A673 (cell line): ENCODE measurements around the gene GATAD2B. TPM values are rescaled to one million over a fixed set of nuclear protein-coding genes. Genes with fewer than 3 reads are reported as not detected.

ENCODE experiments used
- BruUV-seq: library from RNA; stranded (reverse); fragments of 400-500 nt; replicated peaks from 2 replicates; lab custom pipeline; 2021; lab: Mats Ljungman, UMichigan
- CTCF ChIA-PET: fragments of 300-600 bp; sonication (Branson Sonifier 250); formaldehyde crosslinking; loops from one replicate; lab custom pipeline; 2022; ENCODE audit warnings: antibody characterized with exemption; lab: Charles Lee
- POLR2A ChIA-PET: fragments of 300-600 bp; sonication (Branson Sonifier 250); formaldehyde crosslinking; loops from one replicate; lab custom pipeline; 2022; ENCODE audit warnings: antibody characterized with exemption; ENCODE audit not compliant: low non-redundant PET; lab: Charles Lee
- DNase-seq: peaks from one replicate; pipeline ENCODE4 v3.0.0-alpha.2; 2015; ENCODE audit warnings: low spot score
- H3K27ac ChIP-seq: fragments of 200-600 bp; sonication (generic); 2 replicates; pipeline ENCODE4 v1.5.1; 2016; ENCODE audit warnings: mixed run types, low read depth, mild to moderate bottlenecking, mixed read lengths, antibody characterized with exemption, low read length; ENCODE audit not compliant: poor library complexity, severe bottlenecking
- H3K27me3 ChIP-seq: fragments of 200-600 bp; sonication (generic); replicated peaks from 2 replicates; pipeline ENCODE4 v1.6.1; 2017; ENCODE audit warnings: mixed run types, low read depth, mild to moderate bottlenecking, mixed read lengths, antibody characterized with exemption, low read length; ENCODE audit not compliant: insufficient read depth, poor library complexity
- H3K36me3 ChIP-seq: fragments of 200-600 bp; sonication (generic); 2 replicates; pipeline ENCODE4 v1.6.1; 2016; ENCODE audit warnings: mixed run types, mild to moderate bottlenecking, mixed read lengths, antibody characterized with exemption, low read length; ENCODE audit not compliant: insufficient read depth, poor library complexity, severe bottlenecking
- H3K4me1 ChIP-seq: fragments of 200-600 bp; sonication (generic); 2 replicates; pipeline ENCODE4 v1.6.1; 2017; ENCODE audit warnings: mixed run types, mild to moderate bottlenecking, mixed read lengths, antibody characterized with exemption, low read length; ENCODE audit not compliant: insufficient read depth, poor library complexity, severe bottlenecking
- H3K4me3 ChIP-seq: fragments of 200-600 bp; sonication (generic); 2 replicates; pipeline ENCODE4 v1.5.1; 2016; ENCODE audit warnings: low read depth, mixed run types, mild to moderate bottlenecking, mixed read lengths, low read length; ENCODE audit not compliant: poor library complexity, severe bottlenecking
- H3K9me3 ChIP-seq: fragments of 200-600 bp; sonication (generic); 2 replicates; pipeline ENCODE4 v1.6.1; 2016; ENCODE audit warnings: mixed run types, low read depth, mild to moderate bottlenecking, mixed read lengths, antibody characterized with exemption, low read length; ENCODE audit not compliant: poor library complexity, severe bottlenecking
- EZH2 ChIP-seq: fragments of 200-600 bp; sonication (generic); IDR thresholded peaks from 2 replicates; pipeline ENCODE4 v1.6.1; 2017; ENCODE audit warnings: borderline replicate concordance, low read depth, mild to moderate bottlenecking, mixed read lengths, antibody characterized with exemption, low read length; ENCODE audit not compliant: poor library complexity, severe bottlenecking
- intact Hi-C: fragments of 100-400 bp; cut with micrococcal nuclease; formaldehyde crosslinking; loops from one replicate; pipeline ENCODE4 v1.10.0; 2022; ENCODE audit not compliant: unreplicated experiment
- total RNA-seq: library from RNA; stranded (reverse); gene quantifications from 2 replicates; pipeline ENCODE4 v1.2.3, GENCODE V29; 2021
- TF ChIP-seq, protein P1 (sequence below): fragments of 300-800, 200-600 bp; sonication (generic); conservative IDR thresholded peaks from 2 replicates; pipeline ENCODE4 v1.5.1; 2017; ENCODE audit warnings: low read depth, mild to moderate bottlenecking, antibody characterized with exemption, low read length, moderate library complexity, mixed read lengths

The GATAD2B gene
- total RNA-seq, 1 experiment from 2014 or later: 58.8 TPM

DNA sequence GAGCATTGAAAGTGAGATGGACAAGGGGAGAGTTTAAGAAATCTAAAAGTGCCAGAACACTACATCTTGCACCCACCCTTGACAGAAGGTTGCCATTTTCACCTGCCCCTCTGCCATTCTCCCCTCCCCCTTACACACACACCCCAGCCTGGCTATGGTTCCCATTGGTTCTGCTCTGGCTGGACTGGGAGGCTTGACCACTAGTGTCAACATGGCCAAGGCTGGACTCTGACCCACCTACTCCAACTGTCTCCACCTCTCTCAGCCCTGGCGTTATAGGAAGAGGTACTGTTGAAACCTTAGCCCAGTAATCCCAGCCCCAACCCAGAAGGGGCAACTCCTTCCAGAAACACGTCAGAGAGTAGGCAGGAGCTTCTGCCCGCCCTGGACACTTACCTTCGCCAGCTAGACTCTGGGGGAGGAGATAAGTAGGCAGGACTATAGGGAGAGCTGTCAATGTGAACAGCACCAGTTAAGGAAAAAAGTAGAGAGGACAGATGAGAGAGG, 31.1 kb upstream of the GATAD2B start:
- intact Hi-C loops: no loop called here
- no TSS peak for BruUV-seq
- DNase-seq: no peak
- Histone ChIP-seq H3K36me3 (peaks cover 26% of the 10 kb centered on the region), H3K9me3 (no peaks in the 10 kb centered on the region), H3K27me3 (no peaks in the 10 kb centered on the region), H3K4me3 (no peak overlapping the region), H3K4me1 (peaks cover 3% of the 10 kb centered on the region), H3K27ac (no peak overlapping the region)
- CTCF ChIA-PET: no interaction called here
- POLR2A ChIA-PET: no interaction called here
- TF ChIP-seq EZH2: no peak
- TF ChIP-seq, protein P1, sequence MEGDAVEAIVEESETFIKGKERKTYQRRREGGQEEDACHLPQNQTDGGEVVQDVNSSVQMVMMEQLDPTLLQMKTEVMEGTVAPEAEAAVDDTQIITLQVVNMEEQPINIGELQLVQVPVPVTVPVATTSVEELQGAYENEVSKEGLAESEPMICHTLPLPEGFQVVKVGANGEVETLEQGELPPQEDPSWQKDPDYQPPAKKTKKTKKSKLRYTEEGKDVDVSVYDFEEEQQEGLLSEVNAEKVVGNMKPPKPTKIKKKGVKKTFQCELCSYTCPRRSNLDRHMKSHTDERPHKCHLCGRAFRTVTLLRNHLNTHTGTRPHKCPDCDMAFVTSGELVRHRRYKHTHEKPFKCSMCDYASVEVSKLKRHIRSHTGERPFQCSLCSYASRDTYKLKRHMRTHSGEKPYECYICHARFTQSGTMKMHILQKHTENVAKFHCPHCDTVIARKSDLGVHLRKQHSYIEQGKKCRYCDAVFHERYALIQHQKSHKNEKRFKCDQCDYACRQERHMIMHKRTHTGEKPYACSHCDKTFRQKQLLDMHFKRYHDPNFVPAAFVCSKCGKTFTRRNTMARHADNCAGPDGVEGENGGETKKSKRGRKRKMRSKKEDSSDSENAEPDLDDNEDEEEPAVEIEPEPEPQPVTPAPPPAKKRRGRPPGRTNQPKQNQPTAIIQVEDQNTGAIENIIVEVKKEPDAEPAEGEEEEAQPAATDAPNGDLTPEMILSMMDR: no peak

DNA sequence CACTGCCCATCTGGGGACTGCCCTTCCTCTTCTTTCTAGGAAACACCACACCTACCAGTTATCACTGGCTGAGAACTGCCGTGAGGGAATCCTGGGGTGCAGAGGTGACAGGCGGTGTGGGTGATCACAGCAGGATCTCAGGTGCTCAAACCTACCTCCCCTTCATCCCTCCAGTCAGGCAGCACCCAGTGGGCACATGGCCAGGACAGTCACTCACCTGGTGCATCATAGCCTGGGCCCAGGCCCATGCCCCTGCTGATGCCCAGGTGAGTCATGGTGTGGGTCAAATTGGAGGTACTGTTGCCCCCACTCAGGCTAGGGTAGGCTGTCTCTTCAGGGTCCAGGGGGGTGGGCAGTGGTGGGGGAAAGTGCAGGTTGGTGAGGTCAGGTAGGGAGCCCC, 29.0 kb upstream of the GATAD2B start:
- H3K27me3 ChIP-seq: no peaks in the 10 kb centered on the region
- CTCF ChIA-PET: no interaction called here
- H3K27ac ChIP-seq: no peak overlapping the region
- peaks cover 3% of the 10 kb centered on the region for H3K4me1 ChIP-seq
- POLR2A ChIA-PET: no interaction called here
- TF ChIP-seq, protein P1: no peak
- TF ChIP-seq EZH2: no peak
- intact Hi-C loops: no loop called here
- H3K9me3 ChIP-seq: no peaks in the 10 kb centered on the region
- H3K4me3 ChIP-seq: no peak overlapping the region
- DNase-seq: no peak
- H3K36me3 ChIP-seq: peaks cover 38% of the 10 kb centered on the region
- BruUV-seq: no TSS peak

DNA sequence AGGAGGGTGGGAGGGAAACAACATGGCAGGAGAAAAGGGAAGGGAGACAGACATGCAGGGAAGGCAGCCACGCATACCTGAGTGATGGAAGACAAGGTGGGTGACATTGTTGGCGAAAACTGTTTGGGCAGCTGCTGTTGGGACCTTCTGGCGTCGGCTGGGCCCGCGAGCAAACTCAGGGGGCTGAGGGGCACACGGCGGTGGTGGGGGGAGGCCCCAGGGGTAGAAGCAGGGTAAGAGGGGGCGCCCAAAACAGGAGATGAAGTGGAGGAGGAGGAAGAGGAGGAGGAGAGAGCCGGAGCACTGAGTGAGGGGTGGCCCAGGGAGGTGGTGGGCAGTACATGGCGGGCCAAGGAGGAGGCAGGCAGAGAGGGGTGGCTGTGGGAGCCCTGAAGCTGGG, 28.4 kb upstream of the GATAD2B start:
- no peak for DNase-seq
- Histone ChIP-seq H3K36me3 (peaks cover 38% of the 10 kb centered on the region), H3K4me1 (no peaks in the 10 kb centered on the region), H3K27me3 (no peaks in the 10 kb centered on the region), H3K4me3 (no peak overlapping the region), H3K27ac (no peak overlapping the region), H3K9me3 (no peaks in the 10 kb centered on the region)
- intact Hi-C loops: no loop called here
- CTCF ChIA-PET: no interaction called here
- TF ChIP-seq, protein P1: no peak
- no peak for TF ChIP-seq EZH2
- no TSS peak for BruUV-seq
- POLR2A ChIA-PET: no interaction called here
